ENCODE data around the gene HTD2. TPM values are rescaled to one million over a fixed set of nuclear protein-coding genes. Genes with fewer than 3 reads are reported as not detected.
"Not testable (repeated sequence)": the region's sequence is repeated elsewhere in the genome, so short reads cannot be mapped to it uniquely, and the experiment has no call there.

HTD2 gene
- polyA plus RNA-seq, 10 donors = 8.2 to 15.4 (median 10.2) TPM

DNA sequence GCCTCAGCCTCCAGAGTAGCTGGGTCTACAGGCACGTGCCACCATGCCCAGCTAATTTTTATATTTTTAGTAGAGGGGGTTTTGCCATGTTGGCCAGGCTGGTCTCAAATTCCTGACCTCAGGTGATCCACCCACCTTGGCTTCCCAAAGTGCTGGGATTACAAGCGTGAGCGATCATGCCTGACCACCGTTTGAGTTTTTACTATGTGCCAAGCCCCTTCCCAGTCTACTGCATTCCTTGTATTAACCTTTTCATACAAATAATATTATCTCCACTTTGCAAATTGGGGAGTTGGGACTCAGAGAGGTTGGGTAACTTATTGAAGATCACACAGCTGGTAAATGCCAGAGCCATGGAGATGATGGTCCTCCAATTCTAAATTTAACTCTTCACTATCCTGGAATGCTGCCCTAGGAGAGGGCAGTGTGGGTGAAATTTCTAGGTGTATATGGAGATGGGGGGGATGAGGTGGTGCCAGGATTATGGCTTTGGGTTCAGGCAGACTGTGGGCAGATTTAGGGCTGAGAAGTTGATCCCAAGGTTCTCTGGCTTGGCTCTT lies 25.4 kb downstream of the HTD2 start:
- no peak for DNase-seq

DNA sequence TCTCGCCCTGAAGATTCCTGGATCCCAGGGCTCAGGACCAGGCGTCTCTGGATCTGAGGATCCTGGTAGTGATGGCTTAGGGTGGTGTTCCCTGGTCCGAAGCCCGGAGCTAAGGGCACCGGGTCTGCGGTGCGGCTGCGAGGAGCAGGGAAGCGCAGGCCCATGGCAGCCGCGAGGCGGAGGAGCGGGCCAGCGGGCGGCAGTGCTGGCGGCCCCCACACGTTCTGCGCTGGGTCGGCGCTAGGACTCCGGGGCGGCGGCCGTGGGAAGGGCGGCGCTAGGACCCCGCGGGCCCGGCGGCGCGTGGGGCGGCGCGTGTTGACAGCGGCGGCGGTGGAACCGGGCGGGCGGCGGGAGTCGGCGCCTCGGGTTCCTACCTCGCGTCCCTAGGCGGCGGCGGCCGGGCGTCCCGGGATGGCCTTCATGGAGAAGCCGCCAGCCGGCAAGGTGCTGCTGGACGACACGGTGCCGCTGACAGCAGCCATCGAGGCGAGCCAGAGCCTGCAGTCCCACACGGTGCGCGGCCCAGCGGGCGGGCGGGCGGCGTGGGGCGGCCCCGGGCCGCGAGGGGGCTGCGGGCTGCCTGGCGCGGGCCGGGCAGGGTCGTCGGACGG lies 26.4 kb downstream of the HTD2 start, which contains the start of gene PXK:
PXK (plus strand) TSS at position 318 of the 614 bp plus-strand sequence; CDS start at position 415, 97 bp downstream.
- DNase-seq = peak; percentile 80 to 95 (median 85)

DNA sequence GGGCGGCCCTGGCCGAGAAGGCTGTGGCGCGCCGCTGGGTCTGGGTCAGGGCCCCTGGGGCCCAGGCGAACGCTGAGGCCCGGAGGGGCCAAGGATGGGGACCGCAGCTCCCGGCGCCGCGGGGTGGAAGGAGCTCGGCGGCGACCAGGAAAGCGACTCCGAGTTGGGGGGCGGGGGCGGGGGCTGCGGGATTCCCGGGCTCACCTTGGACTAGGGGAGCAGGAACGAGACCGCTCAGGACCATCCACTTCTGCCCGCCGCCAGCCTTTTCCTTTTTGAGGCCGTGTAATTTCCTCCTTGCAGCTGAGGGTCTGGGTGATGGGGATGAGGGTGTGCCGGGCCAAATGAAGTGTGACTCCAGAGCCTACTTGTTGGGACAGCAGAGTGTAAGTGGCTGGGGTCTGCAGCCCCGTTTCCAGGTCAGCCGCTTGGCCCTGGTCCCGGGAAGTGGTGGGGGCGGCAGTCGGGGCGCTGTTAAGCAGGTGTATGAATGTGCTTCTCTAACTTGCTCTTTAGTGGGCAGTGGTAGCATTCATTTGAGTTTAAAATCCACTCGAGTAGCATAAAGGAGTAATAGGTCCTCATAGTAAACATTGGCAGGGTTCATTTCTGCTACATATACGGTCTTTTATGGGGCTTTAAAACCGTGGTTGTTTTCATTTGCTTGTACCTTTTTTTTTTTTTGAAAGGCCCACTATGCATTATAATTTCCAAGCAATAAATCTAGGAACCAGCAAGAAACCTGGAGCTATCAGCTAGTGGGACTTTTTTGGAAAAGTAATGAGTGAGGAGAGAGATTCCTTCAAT lies 27.1 kb downstream of the HTD2 start:
- peak in 2 of 3 donors; percentile 30 to 71 for DNase-seq

DNA sequence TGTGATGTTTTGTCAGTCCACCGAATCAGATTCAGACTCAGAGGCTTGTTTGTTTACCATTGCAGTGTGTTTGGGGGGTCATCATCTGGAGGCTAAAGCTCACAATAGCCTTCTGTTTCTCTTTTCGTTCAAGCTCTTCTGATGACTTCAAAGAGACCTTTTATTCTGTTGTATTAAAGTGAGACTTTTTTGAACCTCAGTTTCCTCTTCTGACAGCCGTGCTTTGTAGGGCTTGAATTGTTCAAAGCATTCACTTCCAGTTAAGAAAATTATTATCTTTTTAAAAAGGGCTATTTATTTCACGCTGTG lies 27.6 kb downstream of the HTD2 start:
- no peak for DNase-seq

DNA sequence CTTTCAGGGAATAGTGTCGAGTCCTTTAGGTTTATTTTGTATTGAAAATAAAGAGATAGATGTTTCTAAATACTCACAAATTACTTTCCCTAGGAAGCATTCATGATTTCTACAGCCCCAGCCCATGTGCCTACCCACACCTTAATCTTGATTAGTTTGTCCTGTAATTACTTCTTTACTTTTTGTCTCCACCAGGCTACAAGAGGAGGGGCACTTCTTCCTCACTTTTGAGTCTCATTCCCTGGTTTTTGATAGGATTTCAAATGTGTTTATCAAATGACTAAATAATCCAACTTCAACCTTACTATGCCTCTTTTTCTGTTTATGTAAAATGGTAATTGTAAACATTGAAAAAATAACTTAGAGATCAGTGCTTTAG lies 28.2 kb downstream of the HTD2 start:
- no peak for DNase-seq

DNA sequence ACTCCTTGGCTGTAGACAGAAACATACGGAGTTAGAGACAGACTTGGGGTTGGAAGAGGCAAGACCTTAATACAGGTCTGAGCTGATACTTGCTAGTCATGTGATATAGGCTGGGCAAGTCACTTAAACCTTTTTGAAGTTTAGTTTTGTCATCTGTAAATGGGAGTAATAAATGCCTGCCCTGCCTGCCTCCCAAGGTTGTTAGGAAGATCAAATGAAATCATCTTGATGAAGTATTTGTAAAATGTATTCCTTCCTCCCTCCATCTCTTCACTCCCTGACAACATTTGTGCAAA lies 29.3 kb downstream of the HTD2 start:
- no peak for DNase-seq

DNA sequence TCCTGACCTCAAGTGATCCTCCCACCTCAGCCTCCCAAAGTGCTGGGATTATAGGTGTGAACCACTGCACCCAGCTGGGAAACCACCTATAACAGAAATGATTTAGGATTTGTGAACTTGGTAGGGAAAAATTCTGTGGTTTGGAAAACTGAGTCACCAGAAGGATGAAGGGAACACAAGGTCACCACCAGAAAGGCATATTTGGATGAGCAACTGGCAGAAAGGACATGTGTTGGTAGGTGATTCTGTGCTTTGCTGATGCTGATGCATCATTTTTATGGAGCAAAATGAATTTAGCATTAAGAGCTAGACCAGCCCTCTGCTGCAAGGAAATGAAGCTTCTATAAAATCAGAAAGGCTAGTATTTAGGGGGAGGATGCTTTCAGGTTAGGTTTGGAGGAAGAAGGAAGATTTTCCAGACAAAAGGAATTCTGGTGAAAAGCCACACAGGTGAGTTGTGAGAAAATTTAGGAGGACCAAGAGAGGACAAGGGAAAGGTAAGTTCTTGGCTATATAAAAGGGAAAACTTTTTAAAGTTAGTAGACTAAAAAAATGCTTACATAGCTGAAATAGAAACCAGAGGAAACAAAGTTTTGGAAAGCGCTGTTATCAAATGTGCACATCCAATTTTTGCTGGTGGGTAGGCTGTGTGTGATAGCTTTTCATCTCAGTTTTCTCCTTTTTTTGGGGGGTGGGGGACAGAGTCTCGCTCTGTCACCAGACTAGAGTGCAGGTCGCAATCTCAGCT lies 30.0 kb downstream of the HTD2 start:
- peak in 1 of 3 donors; percentile 77 for DNase-seq

DNA sequence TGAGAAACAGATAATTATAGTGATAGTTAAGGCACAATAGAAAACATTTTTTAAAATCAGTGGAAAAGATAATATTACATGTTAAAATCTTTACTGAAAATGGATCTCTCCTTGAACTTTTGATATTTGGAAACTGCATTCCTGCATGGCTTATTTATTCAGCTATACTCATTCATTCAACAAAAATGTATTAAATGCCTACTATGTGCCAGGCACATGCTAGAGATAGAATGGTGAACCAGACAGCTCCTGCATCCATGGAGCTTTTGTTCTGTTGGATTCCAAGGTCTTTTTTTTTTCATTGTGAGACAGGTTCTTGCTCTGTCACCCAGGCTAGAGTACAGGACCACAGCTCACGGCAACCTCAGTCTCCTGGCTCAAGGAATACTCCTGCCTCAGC lies 30.9 kb downstream of the HTD2 start:
- no peak for DNase-seq

DNA sequence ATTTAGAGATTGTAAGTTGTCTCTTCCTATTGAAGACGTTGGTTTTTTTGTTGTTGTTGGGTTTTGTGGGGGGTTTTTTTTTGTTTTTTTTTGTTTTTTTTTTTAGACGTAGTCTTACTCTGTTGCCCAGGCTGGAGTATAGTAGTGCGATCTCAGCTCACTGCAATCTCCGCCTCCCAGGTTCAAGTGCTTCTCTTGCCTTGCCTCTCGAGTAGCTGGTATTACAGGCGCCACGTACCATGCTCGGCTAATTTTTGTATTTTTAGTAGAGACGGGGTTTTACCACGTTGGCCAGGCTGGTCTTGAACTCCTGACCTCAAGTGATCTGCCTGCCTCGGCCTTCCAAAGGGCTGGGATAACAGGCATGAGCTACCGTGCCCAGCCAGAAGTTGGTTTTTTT lies 32.8 kb downstream of the HTD2 start:
- DNase-seq = not testable (repeated sequence)

DNA sequence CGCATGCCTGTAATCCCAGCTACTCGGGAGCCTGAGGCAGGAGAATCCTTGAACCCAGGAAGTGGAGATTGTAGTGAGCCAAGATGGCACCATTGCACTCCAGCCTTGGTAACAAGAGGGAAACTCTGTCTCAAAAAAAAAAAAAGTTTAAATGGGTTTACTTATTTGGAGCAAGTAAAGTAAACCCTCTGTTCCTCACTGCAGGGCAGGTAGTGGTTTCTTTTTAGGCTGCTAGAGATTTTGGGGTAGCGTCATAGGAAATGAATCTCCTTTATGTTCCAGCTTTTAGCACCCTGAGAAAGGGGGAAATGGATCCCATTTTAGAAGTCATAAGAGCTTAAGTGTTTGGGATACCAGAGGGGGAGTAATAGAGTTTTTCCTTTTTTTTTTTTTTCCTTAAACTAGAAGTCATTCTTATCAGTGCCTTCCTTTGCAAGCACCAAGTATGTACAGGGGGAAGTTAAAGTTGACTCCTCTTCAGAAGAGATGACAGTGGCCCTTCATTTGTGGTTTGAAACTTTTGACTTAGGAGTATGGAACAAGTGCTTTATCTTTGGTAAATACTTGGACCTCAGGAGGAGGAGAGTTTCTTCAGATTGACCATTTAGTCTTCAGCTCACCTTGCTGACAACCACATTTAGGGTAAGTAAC lies 34.4 kb downstream of the HTD2 start:
- DNase-seq = no peak

DNA sequence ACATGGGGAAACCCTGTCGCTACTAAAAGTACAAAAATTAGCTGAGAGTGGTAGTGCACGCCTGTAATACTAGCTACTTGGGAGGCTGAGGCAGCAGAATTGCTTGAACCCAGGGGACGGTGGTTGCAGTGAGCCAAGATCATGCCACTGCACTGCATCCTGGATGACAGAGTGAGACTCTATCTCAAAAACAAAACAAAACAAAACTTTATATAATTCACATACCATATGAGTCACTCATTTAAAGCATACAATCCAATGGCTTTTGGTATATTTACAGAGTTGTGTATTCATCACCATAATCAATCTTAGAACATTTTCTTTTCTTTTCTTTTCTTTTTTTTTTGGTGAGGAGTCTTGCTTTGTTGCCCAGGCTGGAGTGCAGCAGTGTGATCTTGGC lies 35.1 kb downstream of the HTD2 start:
- no peak for DNase-seq

DNA sequence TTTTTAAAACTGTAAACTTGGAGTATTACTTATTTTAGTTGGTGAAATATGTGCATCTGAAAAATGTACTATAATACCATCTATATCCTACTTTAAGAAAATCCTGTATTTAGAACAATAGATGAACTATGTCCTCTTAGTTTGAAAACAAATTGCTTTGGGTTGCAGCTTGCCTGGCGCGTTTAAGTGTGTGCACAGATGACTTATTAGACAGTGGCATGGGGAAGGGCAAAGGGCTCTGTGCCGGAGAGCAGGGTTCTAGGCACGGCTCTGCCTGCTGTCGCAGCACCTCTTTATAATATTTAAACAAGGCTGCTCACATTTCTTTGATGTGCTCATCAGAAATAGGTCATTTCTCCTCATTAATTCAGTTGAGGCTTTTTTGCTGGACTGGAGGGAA lies 36.4 kb downstream of the HTD2 start:
- no peak for DNase-seq

DNA sequence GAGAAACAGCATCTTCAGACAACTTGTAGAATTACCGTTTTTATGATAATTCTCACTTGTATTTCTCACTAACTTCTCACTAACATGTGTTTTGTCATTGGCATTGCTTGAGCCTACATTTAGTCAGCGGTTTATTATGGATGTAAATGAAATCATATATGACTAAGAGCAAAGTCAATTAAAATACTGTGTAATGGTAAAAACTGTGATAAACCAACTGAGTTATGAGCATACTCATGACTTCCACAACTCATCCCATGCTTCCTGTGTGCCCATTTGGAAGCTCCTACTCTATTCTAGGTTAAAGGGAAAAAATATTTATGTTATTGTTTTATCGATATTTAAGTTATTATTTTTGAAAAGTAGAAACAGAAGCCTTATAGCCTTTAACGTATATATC lies 39.1 kb downstream of the HTD2 start:
- no peak for DNase-seq

DNA sequence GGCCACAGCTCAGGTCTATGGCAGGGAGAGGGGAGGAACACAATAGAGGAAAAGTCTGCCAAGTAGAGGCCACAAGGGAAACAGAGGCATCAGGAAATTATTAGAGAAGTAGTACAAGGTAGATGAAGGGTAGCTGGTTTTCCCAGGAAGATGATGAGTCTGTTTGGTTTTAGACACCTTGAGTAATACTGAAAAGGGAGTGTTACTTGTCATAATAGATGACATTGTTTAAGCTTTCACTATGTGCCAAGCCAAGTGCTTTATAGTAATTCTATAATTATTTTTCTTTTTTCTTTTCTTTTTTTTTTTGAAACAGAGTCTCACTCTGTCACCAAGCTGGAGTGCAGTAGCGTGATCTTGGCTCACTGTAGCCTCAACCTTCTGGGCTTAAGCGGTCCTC lies 40.0 kb downstream of the HTD2 start:
- DNase-seq = no peak

DNA sequence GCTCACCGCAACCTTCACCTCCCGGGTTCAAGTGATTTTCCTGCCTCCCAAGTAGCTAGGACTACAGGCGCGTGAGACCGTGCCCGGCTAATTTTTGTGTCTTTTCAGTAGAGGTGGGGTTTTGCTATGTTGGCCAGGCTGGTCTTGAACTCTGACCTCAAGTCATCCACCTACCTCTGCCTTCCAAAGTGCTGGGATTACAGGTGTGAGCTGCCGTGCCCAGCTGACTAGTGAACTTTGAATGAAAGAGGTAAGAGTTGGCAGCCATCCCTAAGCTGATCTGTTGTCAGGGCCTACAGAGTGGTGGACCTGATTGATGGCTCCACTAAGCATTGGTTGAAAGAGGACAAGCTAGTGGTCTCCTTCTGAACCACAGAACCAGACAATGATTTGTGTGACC lies 41.7 kb downstream of the HTD2 start:
- DNase-seq = no peak

DNA sequence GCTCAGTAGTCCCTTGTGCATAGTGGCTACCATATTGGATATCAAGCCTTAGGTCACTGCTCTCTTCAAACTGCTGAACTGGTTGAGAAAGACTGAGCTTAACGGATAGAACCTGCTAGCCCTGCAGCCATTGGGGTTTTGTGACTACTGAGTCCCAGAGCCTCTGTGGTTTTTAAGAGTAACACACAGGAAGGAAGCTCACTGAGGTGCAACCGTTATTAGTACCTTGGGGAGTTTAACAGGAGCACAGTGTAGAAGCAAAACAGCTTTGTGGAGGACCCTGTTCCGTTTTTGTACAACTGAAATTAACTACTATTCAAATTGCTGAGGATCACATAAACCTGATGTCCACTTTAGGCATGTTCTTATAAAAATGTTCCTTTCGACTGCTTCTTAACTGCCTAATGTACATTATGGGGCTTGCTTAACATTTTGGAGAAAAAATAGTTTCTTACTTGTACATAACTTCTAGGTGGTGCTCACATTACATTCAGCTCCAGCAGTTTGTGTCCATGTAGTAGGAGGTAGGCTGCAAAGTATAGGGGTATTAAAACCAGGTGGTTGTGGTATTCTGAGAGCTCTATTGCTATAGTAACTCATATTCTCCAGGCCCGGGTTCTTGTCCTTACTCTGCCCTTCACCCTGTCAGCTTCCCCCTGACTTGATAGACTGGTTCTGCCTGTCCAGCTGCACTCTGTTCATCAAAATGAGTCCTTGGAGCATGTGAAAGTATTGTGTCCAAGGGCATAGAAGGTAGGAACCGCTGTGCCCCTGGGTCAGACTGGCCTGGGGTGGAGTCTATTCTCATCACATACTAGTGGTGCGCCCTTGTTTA lies 43.7 kb downstream of the HTD2 start:
- DNase-seq = no peak

DNA sequence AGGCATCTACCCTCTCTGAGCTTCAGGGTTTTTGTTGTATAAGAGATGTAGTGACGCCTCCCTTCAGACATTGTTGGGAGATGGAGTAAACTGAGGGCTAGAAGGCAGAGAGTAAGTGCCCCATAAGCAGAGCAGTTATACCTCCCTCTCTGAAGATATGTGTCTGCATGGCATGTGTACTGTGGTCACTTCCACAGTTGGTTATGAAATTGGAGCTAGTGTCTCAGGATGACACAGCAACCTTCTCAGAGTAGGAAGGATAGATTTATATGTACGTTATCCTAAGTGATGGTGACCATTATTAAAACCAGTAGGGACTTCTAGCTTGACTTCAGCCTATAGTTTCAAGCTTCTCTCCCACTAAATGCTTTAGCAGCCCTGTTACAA lies 44.3 kb downstream of the HTD2 start:
- no peak for DNase-seq

DNA sequence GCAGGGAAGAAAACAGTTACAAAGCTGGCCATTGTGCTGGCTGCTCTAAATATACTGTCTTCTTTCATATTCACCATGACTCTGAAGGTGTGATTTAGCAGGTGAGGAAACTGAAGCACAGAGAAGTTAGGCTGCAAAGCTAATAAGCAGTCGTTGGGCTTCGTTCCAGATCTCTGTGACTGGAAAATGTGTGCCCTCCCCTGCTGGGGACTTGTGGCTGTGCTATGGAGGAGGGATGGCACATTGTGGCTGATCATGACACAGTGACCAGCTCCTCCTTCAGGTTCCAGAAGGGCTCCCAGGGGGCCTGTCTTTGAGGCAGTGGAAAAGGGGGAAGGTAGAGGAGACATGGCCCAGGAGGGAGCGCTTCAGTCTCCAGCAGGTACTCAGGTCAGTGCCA lies 45.6 kb downstream of the HTD2 start:
- DNase-seq = no peak

DNA sequence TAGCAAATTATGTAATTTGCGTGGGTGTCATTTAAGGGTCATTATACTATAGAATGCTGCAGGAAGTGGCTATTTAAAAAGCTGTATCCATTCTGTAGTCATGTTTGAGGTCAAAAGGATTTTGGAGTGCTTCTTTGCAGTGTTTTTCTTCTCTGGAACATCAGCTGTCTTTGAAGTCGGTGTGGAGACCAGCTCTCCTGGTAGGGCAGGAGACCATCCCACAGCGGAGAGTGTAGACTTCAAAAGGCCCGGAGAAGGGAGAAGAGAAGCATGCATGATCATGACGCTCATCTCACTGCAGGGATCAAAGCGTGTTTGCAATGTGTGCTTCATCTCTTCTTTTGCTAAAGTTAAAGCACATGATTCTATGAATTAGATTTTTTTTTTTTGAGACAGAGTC lies 46.3 kb downstream of the HTD2 start:
- no peak for DNase-seq

DNA sequence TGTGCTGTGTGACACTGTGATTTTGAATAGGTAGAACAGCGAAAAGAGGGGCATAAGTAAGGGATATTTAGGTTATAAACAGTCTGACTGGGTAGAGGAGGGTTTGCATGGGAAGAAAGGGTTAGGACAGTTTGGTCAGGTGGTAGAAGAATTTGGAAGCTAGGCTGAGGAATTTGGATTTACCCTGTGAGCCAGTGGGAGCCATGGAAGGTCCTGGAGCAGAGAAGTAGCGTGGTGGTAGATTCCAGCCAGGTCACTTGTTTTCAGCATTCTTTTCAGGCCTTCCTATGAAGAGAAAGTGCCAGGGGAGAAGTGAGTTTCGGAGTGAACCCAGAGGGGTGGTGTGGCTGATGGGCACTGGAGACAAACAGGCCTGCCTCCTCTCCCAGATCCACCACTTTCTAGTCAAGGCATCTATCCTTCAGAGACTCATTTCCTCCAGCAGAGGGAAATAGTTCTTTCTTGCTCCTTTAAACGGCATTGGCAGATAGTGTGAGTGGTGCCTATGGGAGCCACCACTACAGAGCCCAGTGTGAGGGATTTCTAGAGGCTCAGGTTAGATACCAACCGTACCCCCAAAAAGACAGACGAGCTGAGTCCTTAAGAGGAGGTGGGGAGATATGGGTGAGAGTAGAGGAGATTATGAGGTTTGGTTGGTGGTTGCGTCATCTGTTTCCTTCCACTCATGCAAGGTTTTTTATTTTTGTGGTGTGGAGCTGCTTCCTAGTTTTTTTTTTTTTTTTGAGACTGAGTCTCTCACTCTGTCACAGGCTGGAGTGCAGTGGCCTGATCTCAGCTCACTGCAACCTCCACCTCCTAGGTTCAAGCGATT lies 47.6 kb downstream of the HTD2 start:
- no peak for DNase-seq

DNA sequence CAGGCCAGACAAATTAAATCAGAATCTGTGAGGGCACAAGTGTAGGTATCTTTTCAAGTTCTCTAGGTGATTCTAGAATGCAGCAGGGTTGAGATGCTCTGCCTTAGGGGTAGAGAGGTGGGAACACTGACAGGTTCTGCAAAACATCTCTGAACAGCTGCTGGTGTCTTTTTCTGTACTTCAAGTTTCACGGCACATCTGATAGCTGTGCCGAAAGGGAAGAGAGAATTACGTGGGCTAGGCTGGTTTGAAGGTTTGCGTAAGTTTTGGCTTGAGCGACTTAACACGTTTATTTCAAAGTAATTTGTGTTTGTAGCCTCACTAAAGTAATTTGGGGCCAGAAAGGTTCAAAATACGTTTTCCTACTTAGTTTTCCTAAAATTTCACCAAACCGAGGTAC lies 48.9 kb downstream of the HTD2 start:
- no peak for DNase-seq

All from muscle of back (tissue), 11 donors.